Left forelimb (tissue), 1 donor: ENCODE results near the gene S100A4.

Experiments used
- DNase-seq: peaks from one replicate; pipeline ENCODE4 v3.0.0-alpha.2; 2018; ENCODE audit warnings: low spot score

The S100A4 gene

DNA sequence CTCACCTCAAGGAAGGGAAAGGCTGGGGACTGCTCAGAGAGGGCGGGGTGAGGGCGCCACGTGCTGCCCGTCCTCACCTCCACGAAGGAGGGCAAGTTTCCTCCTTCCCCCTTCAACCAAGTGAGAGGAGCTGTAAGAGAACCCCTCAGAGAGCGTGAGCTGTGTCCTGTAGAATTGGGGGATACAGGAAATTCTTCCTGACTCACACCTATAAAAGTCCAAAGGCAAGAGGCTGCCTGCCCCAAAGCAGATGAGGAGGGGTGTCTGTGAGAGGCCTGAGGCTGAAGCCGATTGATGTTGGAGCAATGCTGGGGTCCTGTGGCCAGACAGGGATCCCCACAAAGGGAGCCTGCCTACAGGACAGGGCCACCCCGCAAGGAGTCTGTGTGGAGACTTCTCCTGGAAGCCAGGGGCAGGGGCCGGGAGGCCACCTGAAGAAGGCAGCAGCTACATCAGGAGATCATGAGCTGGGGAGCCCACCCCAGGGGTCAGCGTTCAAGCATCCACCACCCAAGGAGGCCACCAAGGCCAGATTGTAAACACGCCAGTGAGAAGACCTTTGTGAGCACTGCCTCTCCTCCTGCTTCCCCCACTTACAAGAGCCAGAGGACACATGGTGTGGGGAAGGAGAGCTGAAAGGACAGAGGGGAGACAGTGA, 37.6 kb downstream of the S100A4 start:
- DNase-seq = no peak

GRCh38 chr1:153506831-153507413, 38.7 kb downstream of the S100A4 start:
- peak; percentile 86 for DNase-seq

DNA sequence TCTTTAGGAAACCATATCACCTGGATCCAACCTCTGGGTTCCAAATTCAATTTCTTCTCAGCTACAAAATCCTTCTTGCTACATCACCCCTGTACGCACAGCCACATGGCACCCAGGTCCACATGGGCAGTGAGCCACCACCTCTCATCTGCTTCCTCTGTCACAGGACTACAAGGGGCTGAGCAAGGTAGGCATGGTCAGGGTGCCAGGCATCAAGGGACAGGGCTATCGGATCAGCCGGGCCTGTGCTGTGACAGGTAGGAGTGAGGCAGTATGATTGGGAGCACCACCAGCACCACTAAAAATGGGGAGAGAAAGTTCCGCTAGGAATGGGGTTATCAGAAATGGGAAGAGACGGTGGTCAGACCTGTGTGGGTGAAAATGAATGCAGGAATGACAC, 39.2 kb downstream of the S100A4 start:
- no peak for DNase-seq

DNA sequence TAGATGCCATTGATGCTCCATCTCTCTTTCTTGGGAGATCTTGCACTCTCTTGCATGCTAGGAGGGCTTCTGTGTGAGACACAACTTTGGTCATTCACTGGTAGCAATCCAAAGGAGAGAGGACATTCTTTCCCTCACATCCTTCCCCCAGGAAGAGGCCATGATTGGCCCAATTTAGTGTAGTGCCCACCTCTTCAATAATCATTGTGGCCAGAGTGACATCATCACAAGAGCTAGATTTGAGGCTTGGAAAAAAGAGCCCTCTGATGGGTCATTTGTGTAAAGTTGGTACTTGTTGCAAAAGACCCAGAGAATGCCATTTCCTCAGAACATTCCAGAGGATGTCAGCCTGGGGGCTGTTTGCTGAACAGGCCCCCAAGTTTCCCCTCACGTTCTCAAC, 40.0 kb downstream of the S100A4 start:
- no peak for DNase-seq

DNA sequence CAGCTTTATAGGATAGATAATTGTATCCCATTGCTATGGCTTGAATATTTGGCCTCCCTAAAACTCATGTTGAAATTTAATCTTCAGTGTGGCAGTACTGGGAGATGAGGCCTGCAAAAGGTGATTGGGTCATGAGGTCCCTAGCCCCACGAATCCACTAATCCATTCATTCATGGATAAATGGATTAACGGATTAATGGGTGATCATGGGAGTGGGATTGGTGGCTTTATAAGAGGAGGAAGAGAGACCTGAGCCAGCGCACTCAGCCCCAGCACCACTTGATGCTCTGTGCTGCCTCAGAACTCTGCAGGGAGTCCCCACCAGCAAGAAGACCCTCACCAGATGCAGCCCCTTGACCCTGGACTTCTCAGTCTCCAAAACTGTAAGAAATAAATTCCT, 41.8 kb downstream of the S100A4 start:
- no peak for DNase-seq

- DNase-seq = no peak
These were observed 46.9 kb downstream of the S100A4 start for GRCh38 chr1:153498746-153499145.

DNA sequence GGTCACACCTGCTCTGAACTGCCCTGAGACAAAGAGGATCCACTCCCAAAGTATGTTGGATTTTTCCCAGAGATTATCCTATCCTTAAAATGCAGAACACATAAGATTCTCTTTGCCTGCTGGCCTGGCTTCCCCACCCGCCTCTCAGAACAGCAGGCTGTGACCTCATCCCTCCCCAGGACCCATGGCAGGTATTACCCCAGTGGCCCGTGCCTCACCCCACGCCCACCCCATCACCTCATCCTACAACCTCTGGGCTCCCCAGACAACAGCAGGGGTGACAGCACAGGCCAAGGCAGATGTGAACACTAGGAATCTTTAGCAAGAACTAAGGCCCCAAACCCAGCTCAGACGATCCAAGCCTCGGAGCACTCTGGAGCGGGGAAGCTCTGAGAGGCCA, 50.1 kb downstream of the S100A4 start:
- no peak for DNase-seq

GRCh38 chr1:153494976-153495535, 50.5 kb downstream of the S100A4 start:
- DNase-seq = peak; percentile 83
